Measurements from ENCODE around the gene LEP.

DNA sequence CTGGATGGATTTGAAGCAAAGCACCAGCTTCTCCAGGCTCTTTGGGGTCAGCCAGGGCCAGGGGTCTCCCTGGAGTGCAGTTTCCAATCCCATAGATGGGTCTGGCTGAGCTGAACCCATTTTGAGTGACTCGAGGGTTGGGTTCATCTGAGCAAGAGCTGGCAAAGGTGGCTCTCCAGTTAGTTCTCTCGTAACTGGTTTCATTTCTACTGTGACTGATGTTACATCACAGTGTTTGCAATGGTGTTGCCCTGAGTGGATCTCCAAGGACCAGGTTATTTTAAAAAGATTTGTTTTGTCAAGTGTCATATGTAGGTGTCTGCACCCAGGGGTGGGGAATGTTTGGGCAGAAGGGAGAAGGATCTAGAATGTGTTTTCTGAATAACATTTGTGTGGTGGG lies 14.2 kb downstream of the LEP start:
- TF ChIP-seq, protein P1, sequence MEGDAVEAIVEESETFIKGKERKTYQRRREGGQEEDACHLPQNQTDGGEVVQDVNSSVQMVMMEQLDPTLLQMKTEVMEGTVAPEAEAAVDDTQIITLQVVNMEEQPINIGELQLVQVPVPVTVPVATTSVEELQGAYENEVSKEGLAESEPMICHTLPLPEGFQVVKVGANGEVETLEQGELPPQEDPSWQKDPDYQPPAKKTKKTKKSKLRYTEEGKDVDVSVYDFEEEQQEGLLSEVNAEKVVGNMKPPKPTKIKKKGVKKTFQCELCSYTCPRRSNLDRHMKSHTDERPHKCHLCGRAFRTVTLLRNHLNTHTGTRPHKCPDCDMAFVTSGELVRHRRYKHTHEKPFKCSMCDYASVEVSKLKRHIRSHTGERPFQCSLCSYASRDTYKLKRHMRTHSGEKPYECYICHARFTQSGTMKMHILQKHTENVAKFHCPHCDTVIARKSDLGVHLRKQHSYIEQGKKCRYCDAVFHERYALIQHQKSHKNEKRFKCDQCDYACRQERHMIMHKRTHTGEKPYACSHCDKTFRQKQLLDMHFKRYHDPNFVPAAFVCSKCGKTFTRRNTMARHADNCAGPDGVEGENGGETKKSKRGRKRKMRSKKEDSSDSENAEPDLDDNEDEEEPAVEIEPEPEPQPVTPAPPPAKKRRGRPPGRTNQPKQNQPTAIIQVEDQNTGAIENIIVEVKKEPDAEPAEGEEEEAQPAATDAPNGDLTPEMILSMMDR (IDR thresholded peaks at IDR 0.05; ENCODE audit: borderline replicate concordance, extremely low read depth, low read length, poor library complexity, severe bottlenecking), result no peak
- no peak for TF ChIP-seq EZH2 (IDR thresholded peaks at IDR 0.05; ENCODE audit: borderline replicate concordance, low read depth, low read length, severe bottlenecking)

Data from DND-41 (cell line).